COLO829 (cell line): Measurements from ENCODE around the gene MIER3.
"Not testable (repeated sequence)": the region's sequence is repeated elsewhere in the genome, so short reads cannot be mapped to it uniquely, and the experiment has no call there.

Source experiments
- DNase-seq: peaks from one replicate; pipeline ENCODE4 v3.0.0; 2012; ENCODE audit warnings: low spot score

The MIER3 gene

GRCh38 chr5:56951946-56952691 is at the start of gene MIER3:
Gene MIER3 (minus strand): TSS chr5:56952123. CDS start chr5:56952102, 21 bp downstream.
- peak; percentile 50 for DNase-seq

GRCh38 chr5:56995596-56995995 is 43.7 kb upstream of the MIER3 start:
- no peak for DNase-seq

GRCh38 chr5:56993241-56993640 is 41.3 kb upstream of the MIER3 start:
- DNase-seq, result no peak

GRCh38 chr5:56989676-56990075 is 37.8 kb upstream of the MIER3 start:
- no peak for DNase-seq

GRCh38 chr5:56988490-56988889 is 36.6 kb upstream of the MIER3 start:
- no peak for DNase-seq

- DNase-seq, result no peak
Measured at GRCh38 chr5:56987171-56987570, 35.2 kb upstream of the MIER3 start.

- DNase-seq, result no peak
Measured at GRCh38 chr5:56986626-56986947, 34.7 kb upstream of the MIER3 start.

- no peak for DNase-seq
Measured at GRCh38 chr5:56985936-56986625, 34.2 kb upstream of the MIER3 start.

DNA sequence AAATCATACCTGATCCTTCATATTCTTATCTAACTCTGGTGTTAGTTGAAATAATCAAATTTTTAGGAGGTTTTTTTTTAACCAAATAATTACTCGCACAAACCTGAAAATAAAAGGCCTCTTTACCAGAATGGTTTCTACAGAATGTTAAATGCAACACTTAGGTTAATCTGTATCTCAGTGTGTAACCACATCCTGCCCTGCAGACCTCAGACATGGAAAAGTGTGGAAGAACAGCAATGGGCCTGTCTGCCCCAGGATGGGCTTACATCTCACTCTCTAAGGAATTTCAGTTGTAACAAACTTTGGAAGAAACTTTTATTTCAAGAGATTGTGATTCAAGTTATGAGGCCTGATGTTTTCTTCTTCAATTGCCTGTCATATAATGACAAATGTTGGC is 32.5 kb upstream of the MIER3 start:
- DNase-seq, result no peak

DNA sequence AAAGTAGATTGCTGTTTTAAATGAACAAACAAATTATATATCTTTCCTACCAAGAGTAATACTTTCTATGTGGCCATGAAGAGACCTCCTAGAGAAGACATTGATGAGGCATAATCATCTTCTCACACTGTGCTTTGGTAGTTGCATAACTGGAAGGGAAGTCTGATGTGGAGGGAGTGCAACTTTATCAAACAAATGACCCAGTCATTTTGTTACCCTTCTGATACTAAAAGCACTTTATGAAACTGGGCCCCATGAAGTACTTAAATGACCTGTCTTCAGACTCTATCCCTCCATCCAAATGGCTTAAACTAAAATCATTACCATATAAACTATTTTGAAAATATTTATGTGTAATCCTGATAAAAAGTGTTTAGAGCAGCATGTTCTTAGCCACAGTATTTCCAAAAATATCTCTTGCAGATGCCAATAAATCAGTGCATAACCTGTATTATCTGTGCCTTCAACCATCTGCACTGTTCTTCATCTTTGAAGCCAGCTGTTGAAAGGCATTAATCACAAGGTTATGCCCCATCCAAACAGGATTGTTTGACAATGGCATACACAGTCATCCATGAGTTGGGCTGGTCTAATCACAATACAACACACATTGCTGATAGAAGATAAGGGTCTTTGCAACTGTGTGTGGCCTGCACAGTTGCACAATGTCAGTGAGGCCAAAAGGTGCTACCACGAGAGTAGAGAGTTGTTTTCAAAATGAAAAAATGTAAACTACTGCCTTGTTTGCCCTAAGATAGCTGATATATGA is 31.9 kb upstream of the MIER3 start:
- DNase-seq, result no peak

- DNase-seq, result no peak
Measured at GRCh38 chr5:56981548-56982315, 29.8 kb upstream of the MIER3 start.

DNA sequence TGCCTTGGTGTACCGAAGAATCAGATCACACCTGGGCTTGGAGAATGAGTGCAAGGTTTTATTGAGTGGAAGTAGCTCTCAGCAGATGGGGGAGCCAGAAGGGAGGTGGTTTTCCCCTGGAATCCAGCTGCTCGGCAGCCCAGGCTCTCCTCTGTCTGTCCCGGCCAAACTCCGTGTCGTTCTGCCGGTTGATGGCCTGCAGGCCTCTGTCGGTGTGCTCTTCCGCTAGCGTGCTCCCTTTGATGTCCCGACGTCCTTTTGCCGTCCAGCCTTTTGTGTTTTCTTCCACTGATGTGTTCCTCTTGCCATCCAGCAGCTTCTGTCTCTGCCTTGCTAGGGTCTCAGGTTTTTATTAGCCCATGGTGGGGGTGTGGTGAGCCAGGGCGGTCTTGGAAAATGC is 28.0 kb upstream of the MIER3 start:
- no peak for DNase-seq

DNA sequence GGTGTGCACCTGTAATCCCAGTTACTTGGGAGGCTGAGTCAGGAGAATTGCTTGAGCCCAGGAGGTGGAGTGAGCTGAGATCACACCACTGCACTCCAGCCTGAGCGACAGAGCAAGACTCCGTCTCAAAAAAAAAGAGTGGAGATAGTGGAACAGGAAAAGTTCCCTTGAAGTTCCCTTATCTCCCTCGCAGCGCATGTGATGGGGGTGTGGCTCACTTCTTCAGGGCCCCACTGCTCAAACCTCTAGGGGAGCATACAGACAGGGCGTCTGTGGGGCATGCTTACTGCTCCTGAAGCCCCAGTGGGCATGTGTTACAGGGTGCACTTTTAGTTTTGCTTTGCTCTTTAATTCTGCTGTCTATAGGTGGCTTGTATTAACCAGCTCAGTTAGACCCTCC is 27.6 kb upstream of the MIER3 start:
- DNase-seq, result not testable (repeated sequence)

GRCh38 chr5:56977822-56978221 is 25.9 kb upstream of the MIER3 start:
- no peak for DNase-seq

- DNase-seq, result no peak
Measured at GRCh38 chr5:56977021-56977420, 25.1 kb upstream of the MIER3 start.

- DNase-seq, result no peak
Measured at GRCh38 chr5:56974241-56974640, 22.3 kb upstream of the MIER3 start.

GRCh38 chr5:56973473-56973872 is 21.6 kb upstream of the MIER3 start:
- DNase-seq, result no peak

- DNase-seq, result no peak
Measured at GRCh38 chr5:56971275-56971674, 19.4 kb upstream of the MIER3 start.

DNA sequence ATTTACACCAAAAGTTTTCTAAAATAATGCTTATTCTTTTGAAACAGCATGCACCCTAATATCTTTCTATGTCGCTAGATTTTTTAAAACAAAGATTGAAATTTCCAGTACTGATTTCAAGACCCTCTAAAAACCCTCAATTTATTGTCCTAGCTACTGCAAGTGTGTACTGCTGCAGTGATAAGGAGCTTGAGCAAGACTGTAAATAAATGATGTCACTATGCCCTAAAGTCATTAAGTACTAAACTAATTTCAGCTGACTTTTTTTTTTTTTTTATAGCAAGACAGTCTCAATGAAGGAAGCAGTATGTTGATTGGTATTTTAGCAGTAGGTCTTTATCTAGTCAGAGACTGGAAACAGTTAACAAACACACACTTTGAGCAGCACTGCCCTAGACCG is 12.2 kb upstream of the MIER3 start:
- no peak for DNase-seq

- DNase-seq, result no peak
Measured at GRCh38 chr5:56963246-56963645, 11.3 kb upstream of the MIER3 start.

DNA sequence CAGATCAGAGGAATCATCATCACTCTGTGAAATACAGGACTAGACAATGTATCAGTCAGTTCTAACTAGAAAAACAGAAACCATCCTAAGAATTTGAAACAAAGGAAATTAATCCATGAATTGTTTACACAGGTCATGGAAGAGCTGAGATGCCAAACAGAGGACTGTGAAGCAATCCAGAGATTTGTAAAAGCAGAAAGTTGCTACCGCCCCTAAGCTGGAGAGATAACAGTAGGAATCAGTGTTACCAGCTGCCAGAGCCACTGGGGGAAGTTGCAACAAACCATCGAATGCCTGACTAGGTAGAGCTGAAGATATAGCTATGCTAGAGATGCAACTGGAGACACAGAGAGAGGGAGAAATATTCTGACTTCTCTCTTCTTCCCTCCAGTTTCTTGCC is 10.4 kb upstream of the MIER3 start:
- no peak for DNase-seq

GRCh38 chr5:56961746-56962145 is 9.8 kb upstream of the MIER3 start:
- DNase-seq, result no peak
